Lower leg skin (tissue), 3 donors: ENCODE measurements around the gene CAMK2N1.

Experiments used
- CTCF ChIP-seq, 3 donors: fragments of 450-650 bp; IDR thresholded peaks; one replicate each; pipeline ENCODE4 v1.5.1; 2016; ENCODE audit warnings: antibody characterized with exemption in 3 of 3, mild to moderate bottlenecking in 3 of 3, moderate library complexity in 2 of 3
- POLR2A ChIP-seq, 2 donors: fragments of 450-650 bp; IDR thresholded peaks; one replicate each; pipeline ENCODE4 v1.6.1; 2016 to 2017; ENCODE audit warnings: antibody characterized with exemption in 2 of 2, mild to moderate bottlenecking in 1 of 2, moderate library complexity in 1 of 2

GRCh38 chr1:20507248-20507563 is 21.2 kb upstream of the CAMK2N1 start:
- no peak for TF ChIP-seq CTCF (IDR thresholded peaks at IDR 0.05)
- TF ChIP-seq POLR2A (IDR thresholded peaks at IDR 0.05): no peak
